Activated gamma-delta T cell (primary cell): Measurements from ENCODE around the gene ZNF407.
A peak's percentile ranks its signal among the peaks of the same experiment; 100 is the strongest.
"Not testable (repeated sequence)": the region's sequence is repeated elsewhere in the genome, so short reads cannot be mapped to it uniquely, and the experiment has no call there.

Experiments
- DNase-seq: peaks from one replicate; lab custom pipeline; 2025; lab: John Stamatoyannopoulos, UW
- total RNA-seq, 2 donors: gene quantifications; one replicate each; lab custom pipeline; 2026; lab: John Stamatoyannopoulos, UW

Gene ZNF407
- 75.9 to 87.8 reads per million in 2 donors for total RNA-seq

- peak; percentile 73 for DNase-seq
Observed at GRCh38 chr18:74597662-74598349, at the start of gene ZNF407. Gene ZNF407 (plus strand): TSS chr18:74597870. CDS start chr18:74631020, 33,150 bp downstream.

GRCh38 chr18:74549591-74550104 is 48.0 kb upstream of the ZNF407 start:
- DNase-seq = no peak

- DNase-seq = no peak
Observed at GRCh38 chr18:74550886-74551285, 46.8 kb upstream of the ZNF407 start.

- no peak for DNase-seq
Observed at GRCh38 chr18:74551452-74551851, 46.2 kb upstream of the ZNF407 start.

- DNase-seq = no peak
Observed at GRCh38 chr18:74551936-74552555, 45.6 kb upstream of the ZNF407 start.

GRCh38 chr18:74556126-74556525 is 41.5 kb upstream of the ZNF407 start:
- no peak for DNase-seq

GRCh38 chr18:74558096-74558495 is 39.6 kb upstream of the ZNF407 start:
- DNase-seq = no peak

- DNase-seq = no peak
Observed at GRCh38 chr18:74562131-74562730, 35.4 kb upstream of the ZNF407 start.

GRCh38 chr18:74562775-74563174 is 34.9 kb upstream of the ZNF407 start:
- no peak for DNase-seq

- no peak for DNase-seq
Observed at GRCh38 chr18:74563999-74564398, 33.7 kb upstream of the ZNF407 start.

GRCh38 chr18:74565164-74565563 is 32.5 kb upstream of the ZNF407 start:
- not testable (repeated sequence) for DNase-seq

- not testable (repeated sequence) for DNase-seq
Observed at GRCh38 chr18:74565993-74566392, 31.7 kb upstream of the ZNF407 start.

- DNase-seq = no peak
Observed at GRCh38 chr18:74567822-74568221, 29.8 kb upstream of the ZNF407 start.

GRCh38 chr18:74569401-74569800 is 28.3 kb upstream of the ZNF407 start:
- no peak for DNase-seq

GRCh38 chr18:74570266-74570665 is 27.4 kb upstream of the ZNF407 start:
- no peak for DNase-seq

- DNase-seq = no peak
Observed at GRCh38 chr18:74571895-74572680, 25.6 kb upstream of the ZNF407 start.

GRCh38 chr18:74573053-74573452 is 24.6 kb upstream of the ZNF407 start:
- no peak for DNase-seq

GRCh38 chr18:74574916-74575315 is 22.8 kb upstream of the ZNF407 start:
- DNase-seq = no peak

- DNase-seq = no peak
Observed at GRCh38 chr18:74577019-74577418, 20.7 kb upstream of the ZNF407 start.

- DNase-seq = no peak
Observed at GRCh38 chr18:74579496-74580065, 18.1 kb upstream of the ZNF407 start.

GRCh38 chr18:74582642-74583041 is 15.0 kb upstream of the ZNF407 start:
- DNase-seq = no peak

GRCh38 chr18:74587441-74587840 is 10.2 kb upstream of the ZNF407 start:
- no peak for DNase-seq
